GM12892 (cell line): ENCODE measurements around the gene TMEM178B.
A peak's percentile ranks its signal among the peaks of the same experiment; 100 is the strongest.

Source experiments
- DNase-seq: peaks from one replicate; pipeline ENCODE4 v3.0.0; 2011; ENCODE audit not compliant: insufficient read length
- FAIRE-seq: peaks from 2 replicates; lab custom pipeline; 2011; peaks lifted over from hg19 to GRCh38; lab: Jason Lieb, UNC
- POLR2A ChIP-seq: IDR thresholded peaks from 2 replicates; pipeline ENCODE4 v1.6.1; 2011; ENCODE audit warnings: low read depth, low read length, control low read depth
- POLR2AphosphoS5 ChIP-seq: IDR thresholded peaks from 2 replicates; pipeline ENCODE4 v1.6.1; 2011; ENCODE audit warnings: low read depth, low read length, control low read depth
- TAF1 ChIP-seq: IDR thresholded peaks from 2 replicates; pipeline ENCODE4 v1.6.1; 2011; ENCODE audit warnings: low read depth, mild to moderate bottlenecking, control low read depth, low read length, borderline replicate concordance

The TMEM178B gene

DNA sequence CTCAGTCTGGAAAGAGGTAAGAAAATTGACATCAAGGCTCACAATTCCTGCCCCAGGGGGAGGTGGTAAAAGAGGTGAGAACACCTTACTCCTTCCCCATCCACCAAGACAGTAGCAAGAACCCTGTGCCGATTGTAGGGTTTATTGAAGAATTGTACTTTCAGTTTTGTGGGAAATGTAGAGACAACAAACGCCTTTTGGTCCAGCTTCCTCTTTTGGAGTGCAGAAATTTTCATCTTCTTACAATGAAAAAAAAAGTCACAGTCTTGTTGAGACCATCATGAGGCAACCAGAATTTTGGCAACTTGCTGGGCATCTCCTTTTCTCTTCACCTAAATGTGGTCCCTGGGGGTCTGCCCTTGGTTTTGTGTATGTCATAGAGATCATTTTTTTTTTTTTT is 217.7 kb downstream of the TMEM178B start:
- TF ChIP-seq POLR2A (no peak), TAF1 (no peak), POLR2AphosphoS5 (no peak)
- FAIRE-seq (no peak), DNase-seq (no peak)

DNA sequence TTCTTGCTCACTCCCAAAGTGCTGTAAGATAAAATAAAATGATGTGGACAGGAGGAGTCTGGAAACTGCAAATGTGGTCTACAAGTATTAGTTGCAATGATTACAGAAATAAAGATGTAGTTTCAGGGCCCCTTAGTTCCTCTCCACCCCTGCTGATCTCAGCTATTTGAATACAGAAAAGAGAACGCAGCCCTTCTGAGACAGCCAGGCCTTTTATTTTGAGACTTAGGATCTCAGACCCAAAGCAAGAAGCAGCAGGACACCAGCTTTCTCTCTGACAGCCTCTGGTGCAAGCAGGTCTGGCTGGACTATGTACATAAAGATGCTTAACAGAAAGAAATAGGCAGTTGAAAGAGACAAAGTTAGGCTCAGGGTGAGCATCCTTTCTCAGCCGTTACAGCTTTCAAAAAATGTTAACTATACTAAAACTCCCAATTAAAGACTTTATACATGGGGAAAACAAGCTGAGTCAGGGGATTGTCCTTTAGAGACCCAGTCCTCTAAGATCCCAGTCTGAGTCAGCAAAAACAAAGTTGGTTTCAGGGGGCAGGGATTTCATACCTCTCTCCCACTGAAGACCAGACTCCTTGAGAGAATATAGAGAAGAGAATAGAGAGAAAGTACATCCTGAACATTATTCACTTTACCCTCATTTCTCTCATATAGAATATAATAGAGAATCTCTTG is 220.4 kb downstream of the TMEM178B start:
- FAIRE-seq (no peak), DNase-seq (no peak)
- TF ChIP-seq POLR2A (no peak), TAF1 (no peak), POLR2AphosphoS5 (no peak)

DNA sequence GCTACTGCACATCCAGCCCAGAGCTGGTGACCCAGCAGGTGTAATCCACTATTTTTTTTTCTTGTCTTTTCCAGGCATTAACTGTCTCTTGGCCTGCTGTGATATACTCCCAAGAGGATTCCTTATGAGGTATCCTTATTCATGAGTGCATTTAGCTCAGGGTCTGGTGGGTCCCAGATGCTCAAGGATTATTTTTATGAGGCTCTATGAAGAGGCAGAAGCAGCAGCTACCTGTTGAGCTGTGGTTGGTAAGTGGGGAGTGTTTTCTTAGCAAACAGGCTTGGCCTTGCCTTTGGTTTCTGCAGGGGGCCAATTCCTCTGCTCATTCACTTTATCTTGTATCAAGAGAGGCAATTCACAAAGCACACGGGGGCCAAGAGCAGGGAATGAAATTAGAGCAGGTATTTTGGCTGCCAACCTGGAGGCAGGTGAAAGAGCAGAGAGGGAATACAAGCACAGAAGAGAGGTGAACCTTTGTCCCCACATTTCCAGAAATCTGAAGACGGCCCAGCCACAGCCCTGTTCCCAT is 221.6 kb downstream of the TMEM178B start:
- DNase-seq (no peak), FAIRE-seq (no peak)
- TF ChIP-seq POLR2AphosphoS5 (no peak), TAF1 (no peak), POLR2A (no peak)

DNA sequence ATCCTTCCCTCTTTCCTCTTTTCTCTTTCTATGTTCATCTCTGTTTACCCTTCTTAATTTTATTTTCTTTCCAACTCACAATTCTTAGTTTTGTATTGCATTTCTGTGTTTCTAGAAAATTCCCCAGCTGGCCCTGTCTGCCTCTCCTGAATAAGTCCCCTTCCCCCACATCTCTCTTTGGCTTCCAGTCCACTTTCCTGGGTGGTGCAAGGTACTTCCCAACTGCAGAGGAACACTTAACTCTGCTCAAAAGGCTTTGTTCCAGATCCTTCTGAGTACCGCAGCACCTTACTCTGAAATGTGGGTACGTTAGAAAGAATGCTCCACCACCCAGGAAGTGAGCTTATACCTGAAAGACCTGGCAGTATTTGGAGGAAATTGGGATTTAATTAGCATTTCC is 227.0 kb downstream of the TMEM178B start:
- DNase-seq = no peak
- no peak for FAIRE-seq
- no peak for TF ChIP-seq TAF1
- no peak for TF ChIP-seq POLR2AphosphoS5
- no peak for TF ChIP-seq POLR2A

DNA sequence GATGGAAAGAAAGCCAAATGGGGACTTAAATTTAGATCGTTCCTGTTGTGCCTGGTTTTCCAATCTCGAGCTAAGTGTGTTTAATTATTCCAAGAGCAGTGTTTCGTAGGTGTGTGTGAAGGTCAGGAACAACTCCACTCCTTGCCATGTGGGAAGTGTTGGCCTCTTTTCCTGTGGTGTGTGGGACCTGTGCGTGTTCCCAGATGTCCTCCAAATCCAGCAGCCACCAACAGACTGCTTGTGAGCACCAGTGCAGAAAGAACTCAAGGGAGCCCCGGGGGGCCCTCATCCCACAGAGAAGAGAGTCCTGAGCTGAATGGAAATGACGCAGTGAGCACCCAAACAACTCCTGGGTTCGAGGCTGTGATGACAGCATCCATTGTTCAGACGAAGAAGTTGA is 227.7 kb downstream of the TMEM178B start:
- DNase-seq = no peak
- FAIRE-seq = no peak
- TF ChIP-seq POLR2A (no peak), TAF1 (no peak), POLR2AphosphoS5 (no peak)

DNA sequence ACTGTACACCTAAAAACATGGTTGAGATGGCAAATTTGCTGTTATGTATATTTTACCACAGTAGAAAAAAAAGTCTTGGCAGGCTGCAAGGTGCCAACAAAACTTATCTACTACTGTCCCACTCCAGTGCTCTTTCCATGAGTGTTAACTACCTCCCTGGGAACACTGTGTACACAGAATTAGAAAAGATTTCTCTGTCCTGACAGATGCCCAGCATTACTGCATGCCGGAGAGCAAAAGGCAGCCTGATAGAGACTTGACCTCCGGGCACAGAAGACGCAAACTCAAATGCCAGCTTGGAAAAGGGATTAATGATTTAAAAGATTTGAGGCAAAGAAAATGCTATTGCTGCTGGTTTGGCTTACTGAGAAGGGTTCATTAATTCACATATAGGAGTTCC is 228.8 kb downstream of the TMEM178B start:
- DNase-seq = no peak
- TF ChIP-seq TAF1 = no peak
- no peak for TF ChIP-seq POLR2A
- TF ChIP-seq POLR2AphosphoS5 = no peak
- FAIRE-seq = no peak

- TF ChIP-seq POLR2AphosphoS5 (no peak), TAF1 (no peak), POLR2A (no peak)
- no peak for DNase-seq
- no peak for FAIRE-seq
Observed at GRCh38 chr7:141304291-141304690, 230.4 kb downstream of the TMEM178B start.

DNA sequence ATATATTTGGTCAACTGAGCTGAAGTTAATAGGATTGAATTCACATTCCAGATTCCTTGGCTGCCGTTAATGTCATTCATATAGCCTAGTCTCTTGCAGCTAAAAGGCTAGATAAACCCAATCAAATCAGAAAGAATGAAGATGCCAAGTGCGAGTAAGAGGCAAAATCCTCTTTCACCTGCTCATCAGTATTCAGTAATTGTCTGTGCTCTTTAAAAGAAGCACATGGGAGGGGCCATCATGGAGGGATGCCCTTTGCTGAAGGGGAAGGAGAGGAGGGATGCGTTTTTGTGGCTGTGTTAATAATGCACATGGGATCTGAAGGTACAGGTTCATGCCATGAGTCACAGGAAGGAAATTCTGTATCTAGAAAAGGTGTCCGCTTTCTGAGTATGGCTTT is 232.2 kb downstream of the TMEM178B start:
- DNase-seq = no peak
- TF ChIP-seq POLR2AphosphoS5 (no peak), POLR2A (no peak), TAF1 (no peak)
- no peak for FAIRE-seq

DNA sequence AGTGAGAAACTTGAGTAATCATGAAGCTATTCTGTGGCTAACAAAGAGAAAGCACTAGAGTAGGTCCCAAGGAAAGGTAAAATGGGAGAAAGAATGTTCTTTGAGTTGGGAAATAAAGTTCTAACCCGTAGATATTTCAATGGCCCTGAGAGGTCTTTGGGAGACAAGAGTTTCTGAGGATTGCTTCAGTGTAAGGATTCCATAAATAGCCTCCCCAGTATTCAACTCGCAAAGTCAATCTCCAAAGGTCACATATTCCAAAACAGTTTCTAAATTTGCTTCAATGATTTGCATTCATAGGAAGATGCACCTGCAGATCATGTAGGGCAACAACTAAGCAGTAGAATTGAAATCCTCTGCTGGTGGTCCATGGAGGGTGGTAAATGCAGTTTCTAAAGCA is 238.5 kb downstream of the TMEM178B start:
- DNase-seq = no peak
- no peak for TF ChIP-seq POLR2A
- TF ChIP-seq POLR2AphosphoS5 = no peak
- no peak for TF ChIP-seq TAF1
- no peak for FAIRE-seq

DNA sequence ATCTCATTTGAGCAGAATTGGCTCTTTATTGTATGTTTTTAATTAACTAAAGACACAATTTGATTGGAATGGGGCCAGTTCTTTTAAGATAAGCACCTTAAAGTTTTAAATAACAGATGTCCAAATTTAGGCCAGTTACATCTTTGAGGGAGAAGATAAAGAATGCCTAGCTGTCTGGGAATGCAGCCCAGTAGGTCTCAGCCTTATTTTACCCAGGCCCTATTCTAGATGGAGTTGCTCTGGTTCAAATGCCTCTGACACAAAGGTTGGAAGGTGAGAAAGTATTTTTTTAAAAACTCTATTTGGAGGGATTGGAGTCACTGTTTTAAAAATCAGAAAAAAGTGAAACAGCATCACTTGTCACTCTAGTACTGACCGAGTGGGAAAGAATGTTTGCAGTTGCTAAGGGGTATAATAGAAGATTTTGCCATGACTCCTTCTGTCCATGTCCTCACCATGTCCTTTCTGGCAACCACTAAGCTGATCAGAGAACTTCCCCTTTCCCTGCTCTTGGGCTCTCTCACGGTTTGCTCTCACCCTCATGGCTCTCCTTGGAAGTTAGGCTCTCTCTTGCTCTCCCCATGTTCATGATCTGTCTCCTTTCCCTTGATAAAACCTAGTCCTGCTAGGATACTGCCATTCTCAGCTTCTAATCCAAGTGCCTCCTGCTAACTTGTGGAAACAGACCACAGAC is 239.1 kb downstream of the TMEM178B start:
- FAIRE-seq = no peak
- TF ChIP-seq POLR2A (no peak), TAF1 (no peak), POLR2AphosphoS5 (no peak)
- DNase-seq = no peak

GRCh38 chr7:141313896-141314295 is 240.0 kb downstream of the TMEM178B start:
- TF ChIP-seq TAF1 = no peak
- TF ChIP-seq POLR2A = no peak
- TF ChIP-seq POLR2AphosphoS5 = no peak
- FAIRE-seq (no peak), DNase-seq (no peak)

- no peak for TF ChIP-seq POLR2AphosphoS5
- no peak for TF ChIP-seq POLR2A
- TF ChIP-seq TAF1 = no peak
- DNase-seq (no peak), FAIRE-seq (peak; percentile 33)
Observed at GRCh38 chr7:141317033-141317585, 243.2 kb downstream of the TMEM178B start.
